Inferior parietal cortex (tissue), 1 donor: ENCODE data around the gene FGD4.

Source experiments
- DNase-seq: peaks from one replicate; pipeline ENCODE4 v3.0.0-alpha.2; 2016; ENCODE audit errors: extremely low spot score

Gene FGD4

GRCh38 chr12:32407795-32408194 is 8.4 kb downstream of the FGD4 start:
- DNase-seq, result no peak

DNA sequence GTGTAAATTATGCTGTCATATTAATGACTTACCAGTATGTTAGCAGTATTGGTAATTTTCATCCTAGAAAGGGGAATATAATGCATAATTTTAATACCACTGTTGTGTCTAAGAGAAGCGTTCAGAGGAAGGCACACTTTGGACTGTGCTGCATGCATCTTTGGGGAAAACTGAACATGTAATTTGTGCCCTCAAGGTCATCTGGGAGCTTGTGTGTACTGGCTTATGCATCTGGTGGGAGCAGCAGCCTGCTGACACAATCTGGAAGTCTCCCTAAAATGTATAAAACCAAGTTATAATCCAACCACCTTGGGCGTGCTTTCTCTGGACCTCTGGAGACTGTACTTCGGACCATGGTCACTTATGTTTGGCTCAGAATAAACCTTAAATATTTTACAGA is 14.1 kb downstream of the FGD4 start:
- DNase-seq, result no peak

DNA sequence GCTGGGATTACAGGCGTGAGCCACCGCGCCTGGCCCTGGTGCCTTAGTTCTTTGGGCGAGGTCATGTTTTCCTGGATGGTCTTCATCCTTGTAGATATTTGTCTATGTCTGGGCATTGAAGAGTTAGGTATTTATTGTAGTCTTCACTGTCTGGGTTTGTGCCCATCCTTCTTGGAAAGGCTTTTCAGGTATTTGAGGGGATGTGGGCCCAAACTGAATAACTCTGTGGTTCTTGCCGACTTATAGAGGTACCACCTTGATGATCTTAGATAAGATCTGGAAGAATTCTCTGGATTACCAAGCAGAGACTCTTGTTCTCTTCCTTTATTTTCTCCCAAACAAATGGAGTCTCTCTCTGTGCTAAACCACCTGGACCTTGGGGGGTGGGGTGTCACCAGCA is 18.9 kb downstream of the FGD4 start:
- DNase-seq, result no peak

DNA sequence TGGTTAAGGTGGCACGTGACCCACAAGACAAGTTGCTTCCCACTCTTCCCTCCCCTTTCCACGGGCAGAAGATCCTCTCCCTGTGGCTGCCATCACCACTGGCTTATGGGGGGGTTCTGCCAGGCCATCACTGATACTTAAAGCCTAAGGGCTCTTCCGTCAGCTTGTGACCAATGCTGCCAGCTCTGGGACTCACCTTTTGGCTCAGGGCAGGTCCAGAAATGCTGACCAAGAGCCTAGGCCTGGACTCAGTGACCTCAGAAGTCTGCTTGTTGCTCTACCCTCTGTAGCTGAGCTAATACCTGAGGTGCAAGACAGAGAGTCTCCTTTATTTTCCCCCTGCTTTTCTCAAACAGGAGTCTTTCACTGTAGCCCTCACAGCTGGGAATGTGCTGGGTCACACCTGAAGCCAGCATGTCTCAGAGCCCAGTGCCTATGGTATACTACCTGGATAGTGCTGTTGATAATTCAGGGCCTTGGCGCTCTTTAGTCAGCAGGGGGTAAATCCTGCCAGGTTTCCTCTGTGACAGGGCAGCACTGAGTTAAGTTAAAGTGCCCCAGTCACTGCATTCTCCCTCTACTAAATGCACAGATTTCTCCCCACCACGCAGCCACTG is 19.7 kb downstream of the FGD4 start:
- DNase-seq, result no peak

DNA sequence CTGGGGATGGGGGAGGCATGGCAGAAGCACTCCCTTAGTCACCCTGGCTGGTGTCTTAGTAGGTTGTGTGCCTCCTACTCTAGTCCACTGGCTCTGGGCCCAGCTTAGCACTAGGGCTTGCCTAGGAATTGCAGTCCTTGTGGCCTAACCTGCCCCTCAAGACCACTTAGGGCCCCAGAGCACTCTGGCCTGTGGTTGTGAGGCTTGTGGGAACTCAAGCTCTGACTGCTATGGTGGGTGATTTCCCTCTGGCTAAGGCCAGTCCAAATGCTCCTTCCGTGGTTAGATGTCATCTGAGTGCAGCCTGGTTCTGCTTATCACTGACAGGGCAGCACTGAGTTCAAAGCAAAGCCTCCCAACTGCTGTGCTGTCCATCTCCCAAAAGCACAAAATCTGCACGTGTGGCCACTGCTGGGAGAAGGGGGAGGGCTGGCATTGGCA is 20.2 kb downstream of the FGD4 start:
- no peak for DNase-seq

GRCh38 chr12:32420356-32420755 is 21.0 kb downstream of the FGD4 start:
- no peak for DNase-seq

DNA sequence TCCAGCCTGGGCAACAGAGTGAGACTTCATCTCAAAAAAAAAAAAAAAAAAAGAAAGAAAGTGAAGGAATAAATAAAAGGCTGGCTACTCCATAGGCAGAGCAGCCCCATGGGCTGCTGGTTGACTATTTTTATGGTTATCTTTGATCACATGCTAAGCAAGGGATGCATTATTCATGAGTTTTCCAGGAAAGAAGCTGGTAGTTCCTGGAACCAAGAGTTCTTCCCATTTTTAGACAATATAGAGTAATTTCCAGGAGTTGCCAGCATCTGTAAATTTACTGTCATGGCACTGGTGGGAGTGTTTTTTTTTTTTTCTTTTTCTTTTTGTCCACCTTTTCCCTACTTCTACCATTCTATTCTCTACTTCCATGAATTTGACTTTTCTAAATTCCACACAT is 24.2 kb downstream of the FGD4 start:
- DNase-seq, result no peak

- no peak for DNase-seq
These were observed 31.7 kb downstream of the FGD4 start for GRCh38 chr12:32431025-32431424.

DNA sequence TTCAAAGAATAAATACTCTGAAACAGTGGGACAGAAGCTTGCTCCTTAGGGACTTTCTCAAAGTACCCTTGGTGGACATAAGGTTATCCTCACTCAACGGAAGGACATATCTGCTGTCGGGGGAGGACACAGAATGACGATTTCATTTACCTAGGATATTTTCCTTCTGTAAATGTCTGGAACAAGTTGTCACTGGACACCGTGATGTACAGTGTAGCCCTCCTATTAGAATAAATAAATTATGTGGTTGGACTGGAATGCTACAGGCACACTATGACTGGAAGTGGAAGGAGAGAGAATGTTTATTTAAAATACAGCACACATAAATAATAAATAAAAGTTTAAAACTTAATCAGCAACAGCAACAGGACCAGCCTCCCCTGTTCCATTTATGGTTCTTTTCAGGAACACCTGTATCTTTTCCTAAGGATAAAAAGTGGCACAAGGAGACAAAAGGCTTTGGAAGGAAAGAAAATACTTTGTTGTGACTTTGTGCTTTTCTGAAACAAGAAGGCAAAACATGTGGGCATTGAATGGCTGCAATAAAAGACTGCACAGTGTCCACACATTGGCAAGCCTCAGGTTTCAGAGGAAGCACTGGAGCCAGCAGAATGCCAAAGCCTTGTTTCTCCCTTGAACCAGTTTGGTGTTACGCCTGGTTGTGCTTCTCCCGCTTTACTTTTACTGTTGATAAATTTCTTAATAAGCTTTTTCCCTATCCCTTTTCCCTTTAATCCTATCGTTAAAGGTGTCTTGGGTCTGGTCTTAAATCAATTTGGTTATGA is 36.8 kb downstream of the FGD4 start:
- no peak for DNase-seq

GRCh38 chr12:32437095-32437515 is 37.7 kb downstream of the FGD4 start:
- DNase-seq, result no peak

DNA sequence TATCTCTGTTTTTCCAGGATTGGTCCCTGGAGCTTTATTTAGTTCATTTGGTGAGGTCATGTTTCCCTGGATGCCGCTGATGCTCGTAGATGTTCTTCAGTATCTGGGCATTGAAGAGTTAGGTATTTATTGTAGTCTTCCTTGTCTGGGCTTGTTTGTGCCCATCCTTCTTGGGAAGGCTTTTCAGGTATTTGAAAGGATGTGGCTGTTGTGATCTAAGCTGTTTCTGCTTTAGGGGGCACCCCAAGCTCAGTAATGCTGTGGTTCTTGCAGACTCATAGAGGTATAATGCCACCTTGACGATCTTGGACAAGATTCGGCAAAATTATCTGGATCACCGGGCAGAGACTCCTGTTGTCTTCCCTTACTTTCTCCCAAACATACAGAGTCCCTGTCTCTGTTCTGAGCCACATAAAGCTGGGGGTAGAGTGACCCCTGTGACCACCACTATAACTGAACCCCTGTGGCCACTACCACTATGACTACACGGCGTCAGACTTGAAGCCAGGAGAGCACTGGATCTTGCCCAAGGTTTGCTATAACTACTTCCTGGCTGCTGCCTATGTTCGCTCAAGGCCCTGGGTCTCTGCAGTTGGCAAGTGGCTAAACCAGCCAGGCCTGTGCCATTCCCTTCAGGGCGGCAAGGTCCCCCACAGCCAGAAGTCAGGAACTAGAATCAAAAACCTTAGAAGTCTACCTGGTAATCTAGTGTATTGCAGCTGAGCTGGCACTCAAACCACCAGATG is 40.9 kb downstream of the FGD4 start:
- no peak for DNase-seq

DNA sequence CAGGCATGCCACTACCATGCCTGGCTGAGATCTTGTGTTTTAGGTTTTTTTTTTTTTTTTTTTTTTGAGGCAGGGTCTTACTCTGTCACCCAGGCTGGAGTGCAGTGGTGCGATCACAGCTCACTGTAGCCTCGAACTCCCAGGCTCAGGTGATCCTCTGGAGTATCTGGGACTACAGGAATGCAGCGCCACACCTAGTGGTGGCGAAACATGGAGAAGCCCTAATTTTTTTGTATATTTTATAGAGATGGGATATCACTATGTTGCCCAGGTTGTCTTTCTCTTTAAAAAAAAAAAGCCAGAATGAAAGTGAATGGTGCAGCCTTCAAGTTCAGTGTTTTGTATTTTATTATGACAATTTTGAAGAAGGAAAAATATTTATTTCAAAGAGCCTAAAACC is 44.1 kb downstream of the FGD4 start:
- DNase-seq, result no peak

DNA sequence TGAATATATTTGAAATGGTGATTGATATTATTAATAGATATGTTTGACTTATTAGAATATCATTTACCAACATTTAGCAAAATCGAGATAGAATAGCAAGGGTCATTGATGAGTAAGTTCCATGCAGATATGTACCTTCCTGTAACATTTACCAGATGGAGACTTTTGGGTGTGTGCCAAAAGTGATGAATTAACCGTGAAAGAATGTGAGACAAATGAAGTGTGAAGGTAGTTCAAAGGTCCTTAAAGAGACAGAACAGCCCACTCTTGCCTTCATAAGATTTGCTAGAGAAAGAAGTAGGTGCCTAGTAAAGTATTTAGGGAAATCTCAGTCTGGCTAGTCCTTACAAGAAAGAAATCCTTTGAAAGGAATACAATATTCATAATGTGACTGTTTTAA is 45.5 kb downstream of the FGD4 start:
- DNase-seq, result no peak

DNA sequence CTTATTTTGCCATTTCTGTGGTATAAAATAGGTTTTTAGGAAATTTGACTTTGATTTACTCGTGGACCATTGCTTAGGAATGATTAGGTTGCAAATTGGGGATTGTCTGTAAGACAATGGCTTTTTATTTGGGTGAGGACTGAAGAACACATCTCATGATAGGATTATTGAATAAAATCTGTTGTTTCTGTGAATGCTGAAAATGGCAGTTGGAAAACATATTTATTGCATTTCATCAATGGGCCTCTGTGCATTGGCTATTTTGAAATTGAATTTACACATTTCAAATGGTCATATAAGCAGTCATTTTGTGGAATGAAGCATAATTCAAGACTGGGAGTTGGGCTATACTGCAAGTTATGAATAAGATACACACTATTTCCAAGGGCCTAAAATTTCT is 46.0 kb downstream of the FGD4 start:
- no peak for DNase-seq

DNA sequence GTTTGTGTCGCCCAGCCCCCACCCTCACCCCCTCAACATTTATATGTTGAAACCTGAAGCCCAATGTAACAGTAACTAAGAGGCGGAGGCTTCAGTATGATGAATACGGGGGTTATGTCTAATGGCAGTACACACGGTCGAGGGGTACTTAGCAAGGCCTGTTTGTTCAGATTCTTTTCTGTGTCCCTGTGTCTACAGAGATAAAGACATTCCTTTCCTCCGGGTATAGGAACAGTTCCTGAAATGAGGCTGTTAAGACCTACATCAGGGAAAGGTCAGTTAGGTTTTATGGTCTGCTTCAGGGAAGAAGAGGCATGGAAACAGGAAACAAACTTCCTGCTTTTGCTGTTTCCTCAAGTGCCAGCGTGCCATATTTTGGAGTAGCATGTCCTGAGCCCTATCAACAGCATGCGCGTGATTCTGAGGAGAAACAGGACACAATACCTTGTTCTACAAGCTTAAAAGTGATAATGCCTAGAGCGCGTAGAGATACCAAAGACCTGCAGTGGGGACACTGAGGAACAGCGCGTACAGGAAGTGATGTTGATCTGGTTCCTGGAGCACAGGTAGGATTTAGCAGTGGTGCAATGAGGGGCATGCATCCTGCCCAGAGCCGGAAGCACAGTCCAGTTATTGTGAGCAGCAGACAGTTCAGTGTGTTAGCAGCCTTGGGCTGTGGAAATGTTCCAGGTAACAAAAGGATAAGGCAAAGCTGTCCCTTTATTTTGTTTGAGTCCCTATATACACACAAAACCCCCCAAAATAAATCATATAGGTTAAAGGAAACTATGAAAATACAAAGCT is 47.2 kb downstream of the FGD4 start:
- DNase-seq, result no peak

DNA sequence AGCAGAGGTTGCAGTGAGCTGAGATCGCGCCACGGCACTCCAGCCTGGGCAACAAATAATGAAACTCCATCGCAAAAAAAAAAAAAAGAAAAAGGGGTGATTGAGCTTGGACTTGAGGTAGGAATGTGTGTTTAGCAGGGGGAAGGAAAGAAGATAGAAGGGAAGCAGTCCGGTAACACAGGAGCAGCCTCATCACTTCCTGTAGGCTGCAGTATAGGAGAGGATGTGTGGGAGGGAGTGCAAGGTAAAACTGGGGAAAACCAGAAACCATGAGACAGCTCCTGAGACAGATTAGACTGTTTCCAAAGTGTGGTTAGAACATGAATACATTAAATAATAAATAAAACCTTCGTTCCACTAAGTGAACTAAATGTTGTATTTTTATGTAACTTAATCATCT is 49.2 kb downstream of the FGD4 start:
- DNase-seq, result no peak

DNA sequence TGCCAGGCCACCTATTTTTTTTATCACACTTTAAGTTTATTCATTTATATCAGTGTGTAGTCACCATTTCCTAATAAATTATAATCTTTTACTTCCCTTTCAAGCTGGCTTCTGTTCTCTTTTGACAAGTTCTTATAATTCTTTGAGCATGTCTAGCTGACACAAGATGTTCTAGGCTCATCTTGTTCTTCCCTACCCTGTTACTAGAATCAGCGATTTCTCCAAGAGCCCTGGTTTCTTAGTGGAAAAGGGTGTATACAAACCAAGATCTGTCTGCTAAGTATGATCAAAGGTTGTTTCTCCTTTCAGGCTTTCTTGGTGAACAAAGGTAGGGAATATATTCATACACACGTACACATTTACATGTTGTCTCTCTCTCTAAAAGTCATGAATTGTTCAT is 51.0 kb downstream of the FGD4 start:
- DNase-seq, result no peak

GRCh38 chr12:32450768-32451167 is 51.4 kb downstream of the FGD4 start:
- DNase-seq, result no peak

- DNase-seq, result no peak
These were observed 52.5 kb downstream of the FGD4 start for GRCh38 chr12:32451816-32452215.

GRCh38 chr12:32454075-32454474 is 54.7 kb downstream of the FGD4 start:
- no peak for DNase-seq

GRCh38 chr12:32454866-32455265 is 55.5 kb downstream of the FGD4 start:
- no peak for DNase-seq

- peak; percentile 87 for DNase-seq
These were observed 56.3 kb downstream of the FGD4 start for GRCh38 chr12:32455607-32456071.
